Activated T-cell treated with anti-CD3 and anti-CD28 coated beads for 48 hours (primary cell): ENCODE data around the gene KICS2.

Source experiments
- DNase-seq: peaks from one replicate; pipeline ENCODE4 v3.0.0-alpha.2; 2020; ENCODE audit warnings: low read depth

KICS2 gene

GRCh38 chr12:64173456-64173855 lies 48.6 kb downstream of the KICS2 start:
- DNase-seq = no peak
